HepG2 (cell line): Measurements from ENCODE around the gene NELL1. TPM values are rescaled to one million over a fixed set of nuclear protein-coding genes. Genes with fewer than 3 reads are reported as not detected.

Source experiments
- ATAC-seq: fragments of 200-7000 bp; cut with Tn5 transposase; 3 replicates; pipeline ENCODE4 v1.9.1; 2020; ENCODE audit warnings: mild to moderate bottlenecking, moderate library complexity
- BruUV-seq: library from RNA; stranded (reverse); fragments of 400-500 nt; replicated peaks from 2 replicates; lab custom pipeline; 2021; lab: Mats Ljungman, UMichigan
- CTCF ChIA-PET: fragments of 300-600 bp; formaldehyde crosslinking; extraction: SDS; loops from one replicate; lab custom pipeline; 2021; ENCODE audit warnings: low total read pairs, inconsistent platforms, low intra/inter-chr PET ratio; lab: Yijun Ruan, JAX
- POLR2A ChIA-PET: fragments of 350-600 bp; sonication (Branson Sonifier 250); formaldehyde crosslinking; loops from one replicate; lab custom pipeline; 2020; ENCODE audit warnings: antibody characterized with exemption, inconsistent platforms; lab: Yijun Ruan, JAX
- DNase-seq: peaks from one replicate; pipeline ENCODE4 v3.0.0-alpha.2; 2015; ENCODE audit warnings: low spot score
- FAIRE-seq: peaks from 3 replicates; lab custom pipeline; 2011; peaks lifted over from hg19 to GRCh38; lab: Jason Lieb, UNC
- H2AFZ ChIP-seq: one replicate; pipeline ENCODE4 v1.6.1; 2011; ENCODE audit warnings: low read length, inconsistent platforms
- H3K27ac ChIP-seq: fragments of 300-600 bp; 3 replicates; pipeline ENCODE4 v1.8.0; 2011; ENCODE audit warnings: mixed run types, mild to moderate bottlenecking, mixed read lengths, low read length, inconsistent platforms; ENCODE audit not compliant: insufficient read depth; ENCODE audit errors: extremely low read length
- H3K27me3 ChIP-seq, 2 experiments: fragments of 200-600 bp in 1 of 2; 2 replicates in 1 of 2; 3 replicates in 1 of 2; pipeline versions ENCODE4 v1.6.0 to v1.8.0; 2011; ENCODE audit warnings: low read length in 2 of 2, mild to moderate bottlenecking in 2 of 2, moderate library complexity in 2 of 2, inconsistent platforms in 1 of 2; ENCODE audit not compliant: insufficient read depth in 2 of 2, control insufficient read depth in 1 of 2
- H3K36me3 ChIP-seq, 2 experiments: fragments of 200-600 bp in 1 of 2; replicated peaks in 1 of 2; 2 replicates in 1 of 2; 3 replicates in 1 of 2; pipeline versions ENCODE4 v1.5.1 to v1.8.0; 2011; ENCODE audit warnings: low read length in 2 of 2, inconsistent platforms in 1 of 2; ENCODE audit not compliant: insufficient read depth in 2 of 2, control insufficient read depth in 1 of 2
- H3K4me1 ChIP-seq: 2 replicates; pipeline ENCODE4 v1.5.1; 2012; ENCODE audit warnings: low read length, inconsistent platforms; ENCODE audit not compliant: insufficient read depth
- H3K4me2 ChIP-seq: 2 replicates; pipeline ENCODE4 v1.6.0; 2011; ENCODE audit warnings: low read depth, low read length, inconsistent platforms
- H3K4me3 ChIP-seq, 3 experiments: fragments of 200-600 bp in 1 of 3; sonication (generic), shearing (Covaris generic) in 1 of 3; replicated peaks in 1 of 3; 2 replicates each; pipeline ENCODE4 v1.5.1; 2011 to 2016; ENCODE audit warnings: low read length in 3 of 3, inconsistent platforms in 2 of 3, low read depth in 2 of 3, mild to moderate bottlenecking in 2 of 3, control low read depth in 1 of 3, mixed read lengths in 1 of 3; ENCODE audit not compliant: insufficient read depth in 1 of 3
- H3K79me2 ChIP-seq: one replicate; pipeline ENCODE4 v1.6.1; 2011; ENCODE audit warnings: low read length, inconsistent platforms; ENCODE audit not compliant: insufficient read depth
- H3K9ac ChIP-seq: 2 replicates; pipeline ENCODE4 v1.6.0; 2011; ENCODE audit warnings: mild to moderate bottlenecking, low read depth, low read length, inconsistent platforms; ENCODE audit not compliant: insufficient read depth
- H3K9me3 ChIP-seq: 2 replicates; pipeline ENCODE4 v1.5.1; 2012; ENCODE audit warnings: mild to moderate bottlenecking, low read length
- H4K20me1 ChIP-seq: 2 replicates; pipeline ENCODE4 v1.6.0; 2011; ENCODE audit warnings: inconsistent platforms, mild to moderate bottlenecking, low read length, moderate library complexity; ENCODE audit not compliant: insufficient read depth
- ASH2L ChIP-seq: fragments of 300-600, 200-600 bp; sonication (generic); IDR thresholded peaks from 2 replicates; pipeline ENCODE4 v1.7.0; 2017; ENCODE audit warnings: low read depth, mild to moderate bottlenecking, moderate library complexity, mixed read lengths, low read length; ENCODE audit not compliant: insufficient read length
- BATF2 ChIP-seq: sonication (generic); formaldehyde crosslinking; IDR thresholded peaks from 2 replicates; pipeline ENCODE4 v1.8.0; 2022; ENCODE audit warnings: mild to moderate bottlenecking, missing genetic modification reagents, moderate library complexity
- EEA1 ChIP-seq: sonication (generic); formaldehyde crosslinking; IDR thresholded peaks from 2 replicates; pipeline ENCODE4 v1.5.1; 2020; ENCODE audit warnings: mild to moderate bottlenecking, missing genetic modification reagents, borderline replicate concordance
- HNRNPK ChIP-seq: fragments of 200-400 bp; formaldehyde crosslinking; IDR thresholded peaks from 2 replicates; pipeline ENCODE4 v1.6.1; 2018; ENCODE audit warnings: low read length, low read depth, moderate library complexity, mild to moderate bottlenecking; ENCODE audit not compliant: poor library complexity, severe bottlenecking
- KAT2B ChIP-seq: fragments of 150-350 bp; IDR thresholded peaks from 2 replicates; pipeline ENCODE4 v1.6.1; 2014; ENCODE audit warnings: low read depth, low read length, borderline replicate concordance
- NFYC ChIP-seq: IDR thresholded peaks from 2 replicates; pipeline ENCODE4 v1.6.1; 2016; ENCODE audit warnings: missing genetic modification reagents, missing compliant biosample characterization
- NONO ChIP-seq, 2 experiments: fragments of 450-650 bp in 1 of 2; sonication (generic) in 1 of 2; formaldehyde crosslinking in 1 of 2; IDR thresholded peaks in 1 of 2; conservative IDR thresholded peaks in 1 of 2; 2 replicates each; pipeline versions ENCODE4 v1.6.1 to v1.8.0; 2017 to 2022; ENCODE audit warnings: mild to moderate bottlenecking in 1 of 2, missing genetic modification reagents in 1 of 2, moderate library complexity in 1 of 2
- RBM39 ChIP-seq: fragments of 200-400 bp; formaldehyde crosslinking; IDR thresholded peaks from one replicate; pipeline ENCODE4 v1.6.1; 2018; ENCODE audit warnings: antibody characterized with exemption, mild to moderate bottlenecking, low read depth, low read length; ENCODE audit not compliant: poor library complexity, severe bottlenecking
- REST ChIP-seq, 2 experiments: IDR thresholded peaks; 2 replicates each; pipeline ENCODE4 v1.6.1; 2011 to 2012; ENCODE audit warnings: low read length in 2 of 2, borderline replicate concordance in 1 of 2, low read depth in 1 of 2, mild to moderate bottlenecking in 1 of 2, moderate library complexity in 1 of 2
- ZNF207 ChIP-seq: fragments of 450-650 bp; IDR thresholded peaks from 2 replicates; pipeline ENCODE4 v1.6.1; 2016; ENCODE audit warnings: antibody characterized with exemption, borderline replicate concordance
- ZNF296 ChIP-seq: sonication (generic); formaldehyde crosslinking; conservative IDR thresholded peaks from 2 replicates; pipeline ENCODE4 v1.5.0; 2020; ENCODE audit warnings: mild to moderate bottlenecking, missing genetic modification reagents
- ZNF501 ChIP-seq: sonication (generic); formaldehyde crosslinking; IDR thresholded peaks from 2 replicates; pipeline ENCODE4 v1.5.1; 2020; ENCODE audit warnings: mild to moderate bottlenecking, moderate library complexity, missing genetic modification reagents
- ZNF615 ChIP-seq: sonication (generic); formaldehyde crosslinking; IDR thresholded peaks from 2 replicates; pipeline ENCODE4 v1.5.0; 2020; ENCODE audit warnings: mild to moderate bottlenecking, missing genetic modification reagents, borderline replicate concordance
- WGBS: methylation state at CpG from one replicate; pipeline ENCODE4 v1.1.6; 2017; ENCODE audit warnings: low lambda C conversion rate; 5-methylcytosine and 5-hydroxymethylcytosine counted together
- in situ Hi-C: cut with HindIII; loops from 2 replicates; pipeline ENCODE4 v1.10.0; 2017; ENCODE audit warnings: low pct_unique_long_range_greater_than_20kb; ENCODE audit not compliant: extremely low pct_ligation_motif_present
- intact Hi-C: fragments of 100-400 bp; cut with micrococcal nuclease; formaldehyde crosslinking; loops from one replicate; pipeline ENCODE4 v1.10.0; 2022; ENCODE audit not compliant: unreplicated experiment
- polyA plus RNA-seq, 8 experiments: library from polyadenylated mRNA; depleted of rRNA in 3 of 8; stranded (reverse) in 7 of 8; unstranded in 1 of 8; fragments of >200 nt; fragmentation: Illumina TruSeq in 4 of 8; extraction: Trizol in 4 of 8; gene quantifications; 2 replicates each; pipeline versions ENCODE4 v1.2.1 to v1.2.3, GENCODE V29; 2011 to 2016; ENCODE audit warnings: low read depth in 4 of 8, missing spikeins in 1 of 8, mixed read lengths in 1 of 8; ENCODE audit not compliant: insufficient read depth in 1 of 8
- total RNA-seq, 5 experiments: library from RNA; depleted of rRNA; stranded (reverse); fragments of >200 nt; fragmentation: Illumina TruSeq; extraction: Trizol; gene quantifications; 2 replicates each; pipeline ENCODE4 v1.2.3, GENCODE V29; 2016; ENCODE audit warnings: low read depth in 1 of 5

NELL1 gene
- total and polyA plus RNA-seq, 2 of the 13 experiments (the other 11 are each of a cell fraction or from before 2014, with no cell fraction given): not detected

DNA sequence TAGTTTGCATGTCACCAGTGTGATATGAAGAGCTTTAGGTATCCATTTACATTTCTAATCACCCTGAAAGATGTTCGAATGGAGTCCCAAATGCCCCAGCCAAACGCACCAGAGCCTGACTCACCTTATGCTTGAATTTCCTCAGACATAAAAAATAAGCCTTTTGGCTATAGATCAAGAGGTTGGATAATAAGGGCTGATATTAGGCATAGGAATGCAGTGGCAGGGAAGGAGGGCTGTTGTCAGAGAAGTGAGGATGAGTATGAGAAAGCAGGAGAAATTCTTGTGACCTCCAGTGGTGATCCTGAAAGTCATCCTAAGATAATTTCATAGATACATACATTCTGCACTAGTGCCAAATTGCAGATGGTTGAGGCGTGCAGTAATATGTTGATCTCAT, 264.6 kb downstream of the NELL1 start:
- Histone ChIP-seq H3K36me3 (no peaks in the 10 kb centered on the region), H3K9ac (no peak overlapping the region), H3K9me3 (no peaks in the 10 kb centered on the region), H4K20me1 (no peaks in the 10 kb centered on the region), H3K4me3 (no peak overlapping the region), H3K4me1 (no peaks in the 10 kb centered on the region), H3K79me2 (no peaks in the 10 kb centered on the region), H3K4me2 (no peak overlapping the region), H3K27me3 (no peaks in the 10 kb centered on the region), H2AFZ (no peak overlapping the region), H3K27ac (no peak overlapping the region)
- ChIA-PET POLR2A (no interaction called here), CTCF (no interaction called here)
- intact Hi-C loops (no loop called here), in situ Hi-C loops (no loop called here)
- FAIRE-seq: no peak
- BruUV-seq: no TSS peak
- ATAC-seq: no peak
- 2% methylated on average over 3 of the region's 3 CpGs for WGBS
- TF ChIP-seq ZNF615 (CRISPR knock-in tag): no peak
- no peak for TF ChIP-seq BATF2 (CRISPR knock-in tag)
- no peak for TF ChIP-seq ZNF501
- TF ChIP-seq ASH2L: no peak
- TF ChIP-seq ZNF296 (CRISPR knock-in tag): no peak
- TF ChIP-seq RBM39: no peak
- no peak for DNase-seq

- Histone ChIP-seq H3K36me3 (no peaks in the 10 kb centered on the region), H3K27ac (no peak overlapping the region), H3K27me3 (no peaks in the 10 kb centered on the region), H3K79me2 (no peaks in the 10 kb centered on the region), H3K4me2 (no peak overlapping the region), H2AFZ (no peak overlapping the region), H3K9ac (no peak overlapping the region), H3K4me1 (no peaks in the 10 kb centered on the region), H3K9me3 (no peaks in the 10 kb centered on the region), H4K20me1 (no peaks in the 10 kb centered on the region), H3K4me3 (no peak overlapping the region)
- CTCF ChIA-PET: no interaction called here
- POLR2A ChIA-PET: no interaction called here
- FAIRE-seq (no peak), DNase-seq (no peak), ATAC-seq (no peak)
- BruUV-seq: no TSS peak
- WGBS: 0% methylated on average over 2 of the region's 2 CpGs
- in situ Hi-C loops: no loop called here
- intact Hi-C loops: no loop called here
- TF ChIP-seq NONO (IDR thresholded peaks at IDR 0.05): no peak
- TF ChIP-seq NONO (CRISPR knock-in tag; conservative IDR thresholded peaks at IDR 0.05): no peak
- TF ChIP-seq ZNF207: no peak
- TF ChIP-seq REST (IDR thresholded peaks at IDR 0.05; ENCODE audit: borderline replicate concordance in 1 of 2, low read depth in 1 of 2, low read length in 2 of 2): no peak
- TF ChIP-seq KAT2B: no peak
- TF ChIP-seq HNRNPK: no peak
- no peak for TF ChIP-seq NFYC (CRISPR knock-in tag)
- TF ChIP-seq EEA1 (CRISPR knock-in tag): no peak
These were observed 265.1 kb downstream of the NELL1 start for GRCh38 chr11:20934516-20934915.
